Calu3 (cell line): Measurements from ENCODE around the gene MFN1. TPM values are rescaled to one million over a fixed set of nuclear protein-coding genes. Genes with fewer than 3 reads are reported as not detected.

Experiments
- BruUV-seq: library from RNA; stranded (reverse); fragments of 400-500 nt; replicated peaks from 2 replicates; lab custom pipeline; 2021; lab: Mats Ljungman, UMichigan
- CTCF ChIA-PET: fragments of 300-600 bp; sonication (Branson Sonifier 250); formaldehyde crosslinking; loops from one replicate; lab custom pipeline; 2022; ENCODE audit warnings: antibody characterized with exemption; lab: Charles Lee
- DNase-seq: peaks from one replicate; pipeline ENCODE4 v3.0.0; 2022
- H3K27ac Mint-ChIP-seq: one replicate; pipeline ENCODE4 v1.8.0; 2022; ENCODE audit warnings: mixed read lengths; ENCODE audit not compliant: unreplicated experiment
- H3K27me3 Mint-ChIP-seq: one replicate; pipeline ENCODE4 v1.8.0; 2022; ENCODE audit warnings: mixed read lengths; ENCODE audit not compliant: unreplicated experiment
- H3K36me3 Mint-ChIP-seq: one replicate; pipeline ENCODE4 v1.8.0; 2022; ENCODE audit warnings: mild to moderate bottlenecking, moderate library complexity, mixed read lengths; ENCODE audit not compliant: insufficient read depth, unreplicated experiment
- H3K4me1 Mint-ChIP-seq: one replicate; pipeline ENCODE4 v1.8.0; 2022; ENCODE audit warnings: mild to moderate bottlenecking, low read depth, mixed read lengths; ENCODE audit not compliant: unreplicated experiment
- H3K4me3 Mint-ChIP-seq: one replicate; pipeline ENCODE4 v1.8.0; 2022; ENCODE audit warnings: mild to moderate bottlenecking, low read depth, moderate library complexity, mixed read lengths; ENCODE audit not compliant: unreplicated experiment
- H3K9me3 Mint-ChIP-seq: one replicate; pipeline ENCODE4 v1.8.0; 2022; ENCODE audit warnings: low read depth, mixed read lengths; ENCODE audit not compliant: unreplicated experiment
- intact Hi-C: fragments of 100-400 bp; cut with micrococcal nuclease; formaldehyde crosslinking; loops from one replicate; pipeline ENCODE4 v1.10.0; 2022; ENCODE audit not compliant: unreplicated experiment
- total RNA-seq: library from RNA; stranded (reverse); gene quantifications from 2 replicates; pipeline ENCODE4 v1.2.3, GENCODE V29; 2022
- TF ChIP-seq, protein P1 (sequence below): fragments of 200-600 bp; IDR thresholded peaks from one replicate; pipeline ENCODE4 v1.8.0; 2022; ENCODE audit warnings: antibody characterized with exemption; ENCODE audit not compliant: unreplicated experiment

MFN1 gene
- total RNA-seq, 1 experiment from 2014 or later: 79.9 TPM

DNA sequence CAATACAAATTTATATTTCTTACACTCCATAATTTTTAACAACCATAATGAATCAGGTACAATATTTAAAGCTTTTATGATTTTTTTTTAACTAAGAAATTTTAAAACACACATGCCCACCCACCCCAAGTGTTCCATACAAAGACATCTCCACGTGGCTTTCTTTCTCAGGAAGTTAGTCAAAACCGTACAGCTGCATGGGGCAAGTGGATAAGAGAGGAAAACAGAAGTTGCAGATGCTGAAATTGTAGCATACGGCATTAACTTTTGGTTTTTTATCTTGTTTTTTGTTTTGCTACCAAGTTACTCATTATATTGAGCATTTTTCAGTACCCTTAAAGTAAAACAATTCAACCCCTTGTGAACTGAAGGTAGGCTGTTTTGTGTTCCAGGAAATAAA is 89.0 kb downstream of the MFN1 start:
- Mint-ChIP-seq H3K4me1 (no peaks in the 10 kb centered on the region), H3K27ac (no peak overlapping the region), H3K4me3 (no peak overlapping the region), H3K27me3 (no peaks in the 10 kb centered on the region), H3K9me3 (no peaks in the 10 kb centered on the region), H3K36me3 (no peaks in the 10 kb centered on the region)
- BruUV-seq: no TSS peak
- intact Hi-C loops: no loop called here
- TF ChIP-seq, protein P1, sequence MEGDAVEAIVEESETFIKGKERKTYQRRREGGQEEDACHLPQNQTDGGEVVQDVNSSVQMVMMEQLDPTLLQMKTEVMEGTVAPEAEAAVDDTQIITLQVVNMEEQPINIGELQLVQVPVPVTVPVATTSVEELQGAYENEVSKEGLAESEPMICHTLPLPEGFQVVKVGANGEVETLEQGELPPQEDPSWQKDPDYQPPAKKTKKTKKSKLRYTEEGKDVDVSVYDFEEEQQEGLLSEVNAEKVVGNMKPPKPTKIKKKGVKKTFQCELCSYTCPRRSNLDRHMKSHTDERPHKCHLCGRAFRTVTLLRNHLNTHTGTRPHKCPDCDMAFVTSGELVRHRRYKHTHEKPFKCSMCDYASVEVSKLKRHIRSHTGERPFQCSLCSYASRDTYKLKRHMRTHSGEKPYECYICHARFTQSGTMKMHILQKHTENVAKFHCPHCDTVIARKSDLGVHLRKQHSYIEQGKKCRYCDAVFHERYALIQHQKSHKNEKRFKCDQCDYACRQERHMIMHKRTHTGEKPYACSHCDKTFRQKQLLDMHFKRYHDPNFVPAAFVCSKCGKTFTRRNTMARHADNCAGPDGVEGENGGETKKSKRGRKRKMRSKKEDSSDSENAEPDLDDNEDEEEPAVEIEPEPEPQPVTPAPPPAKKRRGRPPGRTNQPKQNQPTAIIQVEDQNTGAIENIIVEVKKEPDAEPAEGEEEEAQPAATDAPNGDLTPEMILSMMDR: no peak
- no peak for DNase-seq
- CTCF ChIA-PET: no interaction called here

DNA sequence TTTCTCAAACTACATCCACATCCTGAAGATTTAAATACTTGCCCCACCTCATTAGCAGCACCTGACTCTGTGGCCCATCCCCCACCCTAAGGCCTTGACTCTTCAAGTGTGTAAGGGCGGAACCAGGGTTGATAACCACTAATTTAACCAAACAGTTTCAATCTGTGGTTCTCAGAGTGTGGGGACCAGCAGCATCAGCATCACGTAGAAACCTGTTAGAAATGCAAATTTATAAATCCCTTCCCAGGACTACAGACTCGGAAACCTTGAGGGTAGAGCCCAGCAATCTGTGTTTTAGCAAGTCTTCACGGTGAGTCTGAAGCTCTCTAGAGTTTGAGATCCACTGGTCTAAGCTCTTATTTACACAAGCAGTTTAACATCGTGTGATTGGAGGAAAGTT is 91.3 kb downstream of the MFN1 start:
- BruUV-seq: no TSS peak
- DNase-seq: no peak
- TF ChIP-seq, protein P1: no peak
- intact Hi-C loops: no loop called here
- Mint-ChIP-seq H3K27ac (no peak overlapping the region), H3K36me3 (no peaks in the 10 kb centered on the region), H3K4me1 (no peaks in the 10 kb centered on the region), H3K27me3 (no peaks in the 10 kb centered on the region), H3K9me3 (no peaks in the 10 kb centered on the region), H3K4me3 (no peak overlapping the region)
- CTCF ChIA-PET: no interaction called here

Other genes starting within 250 kb of the MFN1 start
- gene PIK3CA, start 199.4 kb upstream of the MFN1 start, total RNA-seq: 26.3 and 28.8 TPM in 2 replicates
- 4.6 and 6.4 TPM in 2 replicates for gene KCNMB3, start 96.6 kb upstream of the MFN1 start, total RNA-seq
- gene ZNF639, start 24.7 kb upstream of the MFN1 start, total RNA-seq: 48.0 and 52.1 TPM in 2 replicates
- 22.6 and 24.0 TPM in 2 replicates for gene GNB4, start 103.8 kb downstream of the MFN1 start, total RNA-seq
- 148 and 158 TPM in 2 replicates for gene ACTL6A, start 215.2 kb downstream of the MFN1 start, total RNA-seq